AG04450 (cell line): ENCODE data around the gene BUB1. TPM values are rescaled to one million over a fixed set of nuclear protein-coding genes. Genes with fewer than 3 reads are reported as not detected.
"Not testable (repeated sequence)": the region's sequence is repeated elsewhere in the genome, so short reads cannot be mapped to it uniquely, and the experiment has no call there.

Experiments
- CTCF ChIA-PET: fragments of 300-600, 350-600 bp; formaldehyde crosslinking; extraction: SDS; loops from one replicate; lab custom pipeline; 2022; ENCODE audit warnings: antibody characterized with exemption, inconsistent platforms; lab: Charles Lee
- POLR2A ChIA-PET: fragments of 350-600 bp; formaldehyde crosslinking; extraction: SDS; loops from one replicate; lab custom pipeline; 2021; ENCODE audit warnings: antibody characterized with exemption, inconsistent platforms; lab: Yijun Ruan, JAX
- DNase-seq: peaks from one replicate; pipeline ENCODE4 v3.0.0-alpha.2; 2011; ENCODE audit warnings: low read depth, low spot score
- H3K27ac ChIP-seq: one replicate; pipeline ENCODE4 v1.5.1; 2012; ENCODE audit warnings: low read depth, low read length, control low read depth
- H3K27me3 ChIP-seq: one replicate; pipeline ENCODE4 v1.6.0; 2012; ENCODE audit warnings: low read length; ENCODE audit not compliant: control insufficient read depth, insufficient read depth
- H3K4me3 ChIP-seq: 2 replicates; pipeline ENCODE4 v1.5.1; 2011; ENCODE audit warnings: mild to moderate bottlenecking, low read depth, low read length, control low read depth
- H3K9me3 ChIP-seq: 2 replicates; pipeline ENCODE4 v1.5.1; 2012; ENCODE audit warnings: low read length; ENCODE audit not compliant: control insufficient read depth, insufficient read depth
- CTCF ChIP-seq: IDR thresholded peaks from 2 replicates; pipeline ENCODE4 v1.5.1; 2011; ENCODE audit warnings: low read depth, low read length, control low read depth, inconsistent platforms
- polyA plus RNA-seq: library from polyadenylated mRNA; depleted of rRNA; stranded (reverse); fragments of >200 nt; gene quantifications from 2 replicates; pipeline ENCODE4 v1.2.3, GENCODE V29; 2011

The BUB1 gene
- polyA plus RNA-seq, 1 experiment: 14.1 TPM

GRCh38 chr2:110690083-110690965 lies 12.5 kb upstream of the BUB1 start:
- Histone ChIP-seq H3K27ac (no peak overlapping the region), H3K27me3 (peaks cover 41% of the 10 kb centered on the region), H3K9me3 (peaks cover 4% of the 10 kb centered on the region; the same call in 1 of the 2 replicates), H3K4me3 (no peak overlapping the region)
- DNase-seq: no peak
- POLR2A ChIA-PET: no interaction called here
- no peak for TF ChIP-seq CTCF
- CTCF ChIA-PET: no interaction called here

- H3K27me3 ChIP-seq: peaks cover 39% of the 10 kb centered on the region
- ChIA-PET POLR2A (no interaction called here), CTCF (interaction anchor here (0.8 kb wide), 1 partner anchor 67 kb away, joined by 3 read pairs; no protein-coding TSS in a partner anchor)
- peaks cover 4% of the 10 kb centered on the region; the same call in 1 of the 2 replicates for H3K9me3 ChIP-seq
- no peak overlapping the region for H3K27ac ChIP-seq
- no peak for DNase-seq
- TF ChIP-seq CTCF: no peak
- no peak overlapping the region for H3K4me3 ChIP-seq
These were observed 10.8 kb upstream of the BUB1 start for GRCh38 chr2:110688594-110689091.

GRCh38 chr2:110687775-110688484 lies 10.1 kb upstream of the BUB1 start:
- DNase-seq, H3K27ac ChIP-seq, CTCF ChIA-PET, POLR2A ChIA-PET, H3K9me3 ChIP-seq, H3K4me3 ChIP-seq: not testable (repeated sequence)
- H3K27me3 ChIP-seq: peaks cover 40% of the 10 kb centered on the region

GRCh38 chr2:110682872-110683271 lies 5.0 kb upstream of the BUB1 start:
- peaks cover 4% of the 10 kb centered on the region for H3K9me3 ChIP-seq
- H3K27ac ChIP-seq: no peak overlapping the region
- no peak for DNase-seq
- TF ChIP-seq CTCF: no peak
- peaks cover 48% of the 10 kb centered on the region for H3K27me3 ChIP-seq
- ChIA-PET POLR2A (no interaction called here), CTCF (interaction anchor here (1.2 kb wide), 1 partner anchor 72 kb away, joined by 3 read pairs; no protein-coding TSS in a partner anchor)
- H3K4me3 ChIP-seq: no peak overlapping the region

- peaks cover 43% of the 10 kb centered on the region for H3K27me3 ChIP-seq
- CTCF ChIA-PET: no interaction called here
- H3K4me3 ChIP-seq: no peak overlapping the region
- H3K9me3 ChIP-seq: no peaks in the 10 kb centered on the region; the same call in none of the 2 replicates
- no peak for TF ChIP-seq CTCF
- POLR2A ChIA-PET: no interaction called here
- no peak overlapping the region for H3K27ac ChIP-seq
- no peak for DNase-seq
These were observed 4.4 kb upstream of the BUB1 start for GRCh38 chr2:110682267-110682666.
